Neural progenitor cell (in vitro differentiated cells): ENCODE data around the gene PHF12. TPM values are rescaled to one million over a fixed set of nuclear protein-coding genes. Genes with fewer than 3 reads are reported as not detected.
A peak's percentile ranks its signal among the peaks of the same experiment; 100 is the strongest.

Experiments
- DNase-seq: peaks from one replicate; pipeline ENCODE4 v3.0.0-alpha.2; 2016; ENCODE audit warnings: low spot score
- H2AFZ ChIP-seq: fragments of 200-600 bp; sonication (generic); replicated peaks from 2 replicates; pipeline ENCODE4 v1.6.1; 2016; ENCODE audit warnings: antibody characterized with exemption
- H3F3A ChIP-seq: fragments of 200-600 bp; sonication (generic); 2 replicates; pipeline ENCODE4 v1.6.1; 2016; ENCODE audit warnings: antibody characterized with exemption, low read depth
- H3K27ac ChIP-seq: fragments of 200-600 bp; sonication (generic); 2 replicates; pipeline ENCODE4 v1.5.1; 2016; ENCODE audit warnings: mild to moderate bottlenecking
- H3K27me3 ChIP-seq: fragments of 200-600 bp; sonication (generic); 2 replicates; pipeline ENCODE4 v1.6.1; 2016; ENCODE audit warnings: mild to moderate bottlenecking, moderate library complexity
- H3K36me3 ChIP-seq: fragments of 200-600 bp; sonication (generic); 2 replicates; pipeline ENCODE4 v1.5.1; 2016
- H3K4me1 ChIP-seq: fragments of 200-600 bp; sonication (generic); 2 replicates; pipeline ENCODE4 v1.6.1; 2016; ENCODE audit warnings: mixed run types
- H3K4me2 ChIP-seq: fragments of 200-600 bp; sonication (generic); 2 replicates; pipeline ENCODE4 v1.6.1; 2016
- H3K4me3 ChIP-seq: fragments of 200-600 bp; sonication (generic); 2 replicates; pipeline ENCODE4 v1.5.1; 2016
- H3K79me2 ChIP-seq: fragments of 200-600 bp; sonication (generic); 2 replicates; pipeline ENCODE4 v1.6.1; 2016; ENCODE audit warnings: low read depth
- H3K9ac ChIP-seq: fragments of 200-600 bp; sonication (generic); 2 replicates; pipeline ENCODE4 v1.6.1; 2016
- H3K9me3 ChIP-seq: fragments of 200-600 bp; sonication (generic); 2 replicates; pipeline ENCODE4 v1.5.1; 2016; ENCODE audit warnings: low read depth
- H4K20me1 ChIP-seq: fragments of 200-600 bp; sonication (generic); 2 replicates; pipeline ENCODE4 v1.6.1; 2016; ENCODE audit warnings: low read depth
- H3K27ac Mint-ChIP-seq: 3 replicates; pipeline ENCODE4 v1.8.0; 2021; ENCODE audit warnings: mixed read lengths
- H3K27me3 Mint-ChIP-seq: 2 replicates; pipeline ENCODE4 v1.8.0; 2022; ENCODE audit warnings: low read depth, mild to moderate bottlenecking, inconsistent platforms, moderate library complexity, mixed read lengths; ENCODE audit not compliant: insufficient read depth
- H3K36me3 Mint-ChIP-seq: 3 replicates; pipeline ENCODE4 v1.8.0; 2021; ENCODE audit warnings: mixed read lengths
- H3K4me1 Mint-ChIP-seq: 3 replicates; pipeline ENCODE4 v1.8.0; 2021; ENCODE audit warnings: mixed read lengths
- H3K4me3 Mint-ChIP-seq: 3 replicates; pipeline ENCODE4 v1.8.0; 2021; ENCODE audit warnings: mild to moderate bottlenecking, moderate library complexity, mixed read lengths
- H3K9me3 Mint-ChIP-seq: 3 replicates; pipeline ENCODE4 v1.8.0; 2020; ENCODE audit warnings: mixed read lengths
- EZH2 ChIP-seq: fragments of 200-600 bp; sonication (generic); IDR thresholded peaks from 2 replicates; pipeline ENCODE4 v1.6.1; 2017; ENCODE audit warnings: antibody characterized with exemption, mild to moderate bottlenecking, moderate library complexity
- EZH2phosphoT487 ChIP-seq: fragments of 200-600 bp; sonication (generic); IDR thresholded peaks from 2 replicates; pipeline ENCODE4 v1.6.1; 2017; ENCODE audit warnings: antibody characterized with exemption
- microRNA counts: library from miRNA; unstranded; fragments of <30 nt; microRNA quantifications from one replicate; lab custom pipeline; 2016
- microRNA-seq: library from miRNA; unstranded; fragments of <30 nt; microRNA quantifications from one replicate; pipeline ENCODE4, GENCODE V29; 2016
- total RNA-seq: library from RNA; depleted of rRNA; stranded (reverse); fragments of >200 nt; gene quantifications from 2 replicates; pipeline ENCODE4 v1.2.3, GENCODE V29; 2015; ENCODE audit warnings: low replicate concordance
- TF ChIP-seq, protein P1 (sequence below): fragments of 200-600 bp; sonication (generic); IDR thresholded peaks from 2 replicates; pipeline ENCODE4 v1.5.1; 2017; ENCODE audit warnings: antibody characterized with exemption, mild to moderate bottlenecking

Gene PHF12
- total RNA-seq, 1 donor from 2014 or later = 49.1 TPM

- no peak overlapping the region for H3K27ac Mint-ChIP-seq
- Histone ChIP-seq H3K9me3 (no peaks in the 10 kb centered on the region), H3K27ac (no peak overlapping the region), H3K4me2 (no peak overlapping the region), H3K27me3 (no peaks in the 10 kb centered on the region), H3K4me1 (peaks cover 5% of the 10 kb centered on the region), H3K36me3 (no peaks in the 10 kb centered on the region), H4K20me1 (no peaks in the 10 kb centered on the region), H3K9ac (no peak overlapping the region), H3K4me3 (no peak overlapping the region), H2AFZ (no peak overlapping the region), H3F3A (peaks cover 5% of the 10 kb centered on the region), H3K79me2 (peaks cover 15% of the 10 kb centered on the region)
- H3K9me3 Mint-ChIP-seq = no peaks in the 10 kb centered on the region
- peak overlapping the region; percentile 12 for H3K4me3 Mint-ChIP-seq
- H3K27me3 Mint-ChIP-seq = peaks cover 2% of the 10 kb centered on the region
- no peak for DNase-seq
- H3K4me1 Mint-ChIP-seq = peaks cover 16% of the 10 kb centered on the region
- TF ChIP-seq EZH2 (no peak), EZH2phosphoT487 (no peak)
- TF ChIP-seq, protein P1, sequence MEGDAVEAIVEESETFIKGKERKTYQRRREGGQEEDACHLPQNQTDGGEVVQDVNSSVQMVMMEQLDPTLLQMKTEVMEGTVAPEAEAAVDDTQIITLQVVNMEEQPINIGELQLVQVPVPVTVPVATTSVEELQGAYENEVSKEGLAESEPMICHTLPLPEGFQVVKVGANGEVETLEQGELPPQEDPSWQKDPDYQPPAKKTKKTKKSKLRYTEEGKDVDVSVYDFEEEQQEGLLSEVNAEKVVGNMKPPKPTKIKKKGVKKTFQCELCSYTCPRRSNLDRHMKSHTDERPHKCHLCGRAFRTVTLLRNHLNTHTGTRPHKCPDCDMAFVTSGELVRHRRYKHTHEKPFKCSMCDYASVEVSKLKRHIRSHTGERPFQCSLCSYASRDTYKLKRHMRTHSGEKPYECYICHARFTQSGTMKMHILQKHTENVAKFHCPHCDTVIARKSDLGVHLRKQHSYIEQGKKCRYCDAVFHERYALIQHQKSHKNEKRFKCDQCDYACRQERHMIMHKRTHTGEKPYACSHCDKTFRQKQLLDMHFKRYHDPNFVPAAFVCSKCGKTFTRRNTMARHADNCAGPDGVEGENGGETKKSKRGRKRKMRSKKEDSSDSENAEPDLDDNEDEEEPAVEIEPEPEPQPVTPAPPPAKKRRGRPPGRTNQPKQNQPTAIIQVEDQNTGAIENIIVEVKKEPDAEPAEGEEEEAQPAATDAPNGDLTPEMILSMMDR = no peak
- H3K36me3 Mint-ChIP-seq = peaks cover 17% of the 10 kb centered on the region
Measured at GRCh38 chr17:28857905-28858800, 93.2 kb downstream of the PHF12 start.

DNA sequence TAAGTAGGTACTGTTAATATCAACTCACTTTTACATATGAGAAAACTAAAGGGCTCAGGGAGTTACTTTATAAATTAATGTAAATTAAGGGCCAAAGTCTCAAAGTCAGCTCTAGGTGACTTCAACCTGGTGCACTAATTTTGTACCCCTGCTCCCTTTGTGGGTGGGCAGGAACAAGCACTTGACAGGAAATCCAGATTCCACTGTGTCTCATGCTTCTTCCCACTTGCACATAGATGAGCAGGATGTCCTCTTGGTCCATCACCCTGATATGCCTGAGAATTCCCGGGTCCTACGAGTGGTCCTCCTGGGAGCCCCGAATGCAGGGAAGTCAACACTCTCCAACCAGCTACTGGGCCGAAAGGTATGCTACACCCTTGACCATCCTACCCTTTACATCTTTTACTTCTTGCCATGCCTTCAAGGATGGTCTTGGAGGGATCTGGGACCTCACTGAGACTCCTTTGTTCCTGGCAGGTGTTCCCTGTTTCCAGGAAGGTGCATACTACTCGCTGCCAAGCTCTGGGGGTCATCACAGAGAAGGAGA lies 95.2 kb downstream of the PHF12 start:
- TF ChIP-seq, protein P1 = no peak
- TF ChIP-seq EZH2phosphoT487 (no peak), EZH2 (no peak)
- H3K9me3 Mint-ChIP-seq = no peaks in the 10 kb centered on the region
- peak overlapping the region; percentile 97 for H3K4me3 Mint-ChIP-seq
- no peaks in the 10 kb centered on the region for H4K20me1 ChIP-seq
- H3K27ac ChIP-seq = no peak overlapping the region
- H3K4me1 ChIP-seq = peaks cover 5% of the 10 kb centered on the region
- no peak for DNase-seq
- no peak overlapping the region for H3K9ac ChIP-seq
- H3K4me1 Mint-ChIP-seq = peaks cover 16% of the 10 kb centered on the region
- no peak overlapping the region for H2AFZ ChIP-seq
- no peaks in the 10 kb centered on the region for H3K27me3 Mint-ChIP-seq
- no peak overlapping the region for H3K27ac Mint-ChIP-seq
- H3K36me3 ChIP-seq = no peaks in the 10 kb centered on the region
- H3K79me2 ChIP-seq = peaks cover 15% of the 10 kb centered on the region
- H3K4me3 ChIP-seq = peak overlapping the region; percentile 71
- no peaks in the 10 kb centered on the region for H3K27me3 ChIP-seq
- peak overlapping the region; percentile 91 for H3K4me2 ChIP-seq
- peaks cover 14% of the 10 kb centered on the region for H3K36me3 Mint-ChIP-seq
- peaks cover 5% of the 10 kb centered on the region for H3F3A ChIP-seq
- H3K9me3 ChIP-seq = no peaks in the 10 kb centered on the region

GRCh38 chr17:28855336-28855679 lies 96.0 kb downstream of the PHF12 start:
- DNase-seq = no peak
- H3K36me3 ChIP-seq = no peaks in the 10 kb centered on the region
- H3K9ac ChIP-seq = peak overlapping the region; percentile 71
- no peaks in the 10 kb centered on the region for H3K9me3 ChIP-seq
- no peak for TF ChIP-seq EZH2
- TF ChIP-seq EZH2phosphoT487 = no peak
- Mint-ChIP-seq H3K9me3 (no peaks in the 10 kb centered on the region), H3K4me3 (peak overlapping the region; percentile 97), H3K27ac (peak overlapping the region; percentile 93), H3K4me1 (peaks cover 16% of the 10 kb centered on the region), H3K27me3 (peaks cover 1% of the 10 kb centered on the region), H3K36me3 (peaks cover 14% of the 10 kb centered on the region)
- no peaks in the 10 kb centered on the region for H4K20me1 ChIP-seq
- H3K4me3 ChIP-seq = peak overlapping the region; percentile 71
- H3K4me2 ChIP-seq = peak overlapping the region; percentile 91
- peaks cover 5% of the 10 kb centered on the region for H3K4me1 ChIP-seq
- peak overlapping the region; percentile 94 for H2AFZ ChIP-seq
- peaks cover 5% of the 10 kb centered on the region for H3F3A ChIP-seq
- H3K79me2 ChIP-seq = peaks cover 15% of the 10 kb centered on the region
- no peak overlapping the region for H3K27ac ChIP-seq
- no peaks in the 10 kb centered on the region for H3K27me3 ChIP-seq

MicroRNA genes within 50 kb of the gene (microRNA counts, 767-probe panel; counts per million panel counts)
- microRNA hsa-miR-144-3p (lab: Ali Mortazavi, UCI) (7,656 counts per million, percentile 93 among the panel's probes with 10 or more counts), microRNA hsa-miR-451a (lab: Ali Mortazavi, UCI) (460 counts per million, percentile 90 among the panel's probes with 10 or more counts)

Small RNAs within 50 kb of the gene (microRNA-seq; reads per million reads assigned to microRNA genes)
- gene MIR451B = not detected

Other genes with a start within 250 kb of the PHF12 start
- gene PROCA1, start 239.6 kb downstream of the PHF12 start, total RNA-seq = 12.5 and 32.7 TPM in 2 replicates
- 82.8 and 133 TPM in 2 replicates for gene RAB34, start 233.7 kb downstream of the PHF12 start, total RNA-seq
- gene RPL23A, start 231.5 kb downstream of the PHF12 start, total RNA-seq = 581 and 932 TPM in 2 replicates
- 10.0 and 13.4 TPM in 2 replicates for gene TLCD1, start 225.3 kb downstream of the PHF12 start, total RNA-seq
- gene NEK8, start 222.7 kb downstream of the PHF12 start, total RNA-seq = 3.7 and 9.2 TPM in 2 replicates
- 32.2 and 94.1 TPM in 2 replicates for gene TRAF4, start 207.5 kb downstream of the PHF12 start, total RNA-seq
- 7.1 and 17.7 TPM in 2 replicates for gene FAM222B, start 108.7 kb downstream of the PHF12 start, total RNA-seq
- 25.8 and 44.8 TPM in 2 replicates for gene ERAL1, start 96.5 kb downstream of the PHF12 start, total RNA-seq
- gene FLOT2, start 53.8 kb downstream of the PHF12 start, total RNA-seq = 84.0 and 131 TPM in 2 replicates
- gene DHRS13, start 48.4 kb downstream of the PHF12 start, total RNA-seq = 25.6 and 36.0 TPM in 2 replicates
- 1.5 and 4.9 TPM in 2 replicates for gene SEZ6, start 54.5 kb upstream of the PHF12 start, total RNA-seq
- 3.7 and 8.8 TPM in 2 replicates for gene PIPOX, start 91.6 kb upstream of the PHF12 start, total RNA-seq
- gene MYO18A, start 228.9 kb upstream of the PHF12 start, total RNA-seq = 11.6 and 24.8 TPM in 2 replicates